ENCODE results near the gene GAP43.

GAP43 gene

DNA sequence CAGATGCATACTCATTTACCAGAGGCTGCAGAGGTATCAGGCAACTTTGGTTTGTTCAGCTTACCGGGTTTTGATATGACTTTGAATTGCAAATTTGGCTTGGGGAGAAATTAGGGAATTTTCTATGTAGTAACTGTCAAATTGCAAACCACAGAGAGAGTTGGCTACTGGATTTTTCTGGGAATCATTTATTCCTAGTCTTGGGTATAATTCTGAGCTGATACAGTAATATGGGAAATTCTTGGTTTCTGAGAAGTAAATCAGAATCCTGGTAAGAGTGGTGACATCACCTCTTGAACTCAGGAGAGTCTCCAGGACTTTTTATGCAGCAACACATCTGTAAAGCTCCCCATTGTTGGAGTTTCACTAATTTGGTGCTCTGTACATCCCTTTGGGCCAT is 39.0 kb downstream of the GAP43 start:
- no peak for DNase-seq (ENCODE audit: low read depth in 2 of 2)

DNA sequence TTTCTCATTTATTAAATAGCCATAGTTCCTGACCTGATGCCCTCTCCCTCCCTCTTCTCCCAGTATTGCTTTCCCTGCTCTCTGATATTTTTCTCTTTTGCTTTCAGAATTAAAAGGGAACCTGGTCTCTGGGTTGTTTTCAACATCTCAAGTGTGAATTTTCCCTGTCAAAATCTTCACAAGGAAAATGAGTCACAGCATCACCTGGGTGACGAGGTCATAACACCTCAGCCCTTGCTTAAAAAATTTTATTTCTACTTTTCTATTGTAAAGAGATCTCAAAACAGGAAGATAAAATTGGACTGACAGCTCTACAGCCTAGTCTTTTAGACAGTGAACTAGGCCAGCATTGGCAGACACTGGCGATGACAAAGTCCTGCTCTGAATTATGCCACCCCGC is 40.1 kb downstream of the GAP43 start:
- no peak for DNase-seq (ENCODE audit: low read depth in 2 of 2)

GRCh38 chr3:115666081-115666480 is 42.8 kb downstream of the GAP43 start:
- no peak for DNase-seq (ENCODE audit: low read depth in 2 of 2)

DNA sequence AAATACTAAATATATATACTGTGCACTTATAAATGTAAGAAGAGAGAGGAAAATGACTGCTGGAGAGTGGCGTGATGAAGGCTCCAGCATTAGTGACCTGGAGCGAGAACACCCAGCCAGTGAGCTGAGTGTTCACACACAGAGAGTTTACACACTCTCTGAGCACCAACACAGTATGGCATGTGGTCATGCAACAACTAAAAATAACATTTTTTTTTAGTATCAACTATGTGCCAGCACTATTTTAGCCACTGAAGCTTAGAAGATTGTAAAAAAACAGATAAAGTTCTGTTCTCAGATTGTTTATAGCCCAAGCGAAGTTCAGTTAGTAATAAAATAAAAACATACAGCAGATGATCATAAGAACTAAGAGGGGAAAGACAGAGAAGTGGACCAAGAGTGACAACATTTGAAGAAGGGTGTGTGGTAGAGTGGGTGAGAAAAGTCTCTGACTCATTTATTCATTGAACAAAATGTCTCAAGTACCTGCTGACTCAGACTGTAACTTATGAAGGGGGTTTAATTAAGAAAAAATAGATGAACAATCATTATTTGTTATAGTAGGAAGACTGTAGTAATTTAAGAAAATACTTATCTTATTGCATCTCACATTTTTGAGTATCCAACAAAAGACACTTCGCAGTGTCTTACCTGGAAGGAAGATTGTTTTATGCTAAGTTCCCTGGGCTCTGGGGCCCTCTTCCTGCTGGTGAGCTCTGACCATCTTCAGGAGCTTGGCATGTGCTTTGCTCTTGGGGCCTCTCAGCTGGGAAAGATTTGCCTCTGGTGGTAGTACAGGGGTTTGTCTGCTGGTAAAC is 43.8 kb downstream of the GAP43 start:
- DNase-seq (ENCODE audit: low read depth in 2 of 2) = no peak

GRCh38 chr3:115667738-115668065 is 44.4 kb downstream of the GAP43 start:
- DNase-seq (ENCODE audit: low read depth in 2 of 2) = no peak

DNA sequence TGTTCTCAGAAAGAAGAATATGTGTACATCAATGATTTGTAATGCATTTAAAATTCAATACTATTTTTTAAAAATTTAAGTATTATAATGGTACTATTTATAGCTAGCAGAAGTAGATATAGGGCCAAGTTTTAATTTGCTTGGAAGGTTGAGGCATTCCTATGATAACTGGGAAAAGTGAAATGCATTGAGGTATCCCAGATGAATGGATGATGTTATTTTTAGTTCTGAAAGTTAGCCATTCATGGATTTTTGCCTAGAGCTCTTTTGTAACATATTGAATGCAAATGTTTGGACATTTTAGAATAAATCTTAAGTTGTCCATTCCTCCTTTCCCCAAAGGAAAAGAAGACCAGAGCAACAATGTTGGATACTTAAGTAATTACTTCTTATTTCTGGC is 47.6 kb downstream of the GAP43 start:
- DNase-seq (ENCODE audit: low read depth in 2 of 2) = no peak

DNA sequence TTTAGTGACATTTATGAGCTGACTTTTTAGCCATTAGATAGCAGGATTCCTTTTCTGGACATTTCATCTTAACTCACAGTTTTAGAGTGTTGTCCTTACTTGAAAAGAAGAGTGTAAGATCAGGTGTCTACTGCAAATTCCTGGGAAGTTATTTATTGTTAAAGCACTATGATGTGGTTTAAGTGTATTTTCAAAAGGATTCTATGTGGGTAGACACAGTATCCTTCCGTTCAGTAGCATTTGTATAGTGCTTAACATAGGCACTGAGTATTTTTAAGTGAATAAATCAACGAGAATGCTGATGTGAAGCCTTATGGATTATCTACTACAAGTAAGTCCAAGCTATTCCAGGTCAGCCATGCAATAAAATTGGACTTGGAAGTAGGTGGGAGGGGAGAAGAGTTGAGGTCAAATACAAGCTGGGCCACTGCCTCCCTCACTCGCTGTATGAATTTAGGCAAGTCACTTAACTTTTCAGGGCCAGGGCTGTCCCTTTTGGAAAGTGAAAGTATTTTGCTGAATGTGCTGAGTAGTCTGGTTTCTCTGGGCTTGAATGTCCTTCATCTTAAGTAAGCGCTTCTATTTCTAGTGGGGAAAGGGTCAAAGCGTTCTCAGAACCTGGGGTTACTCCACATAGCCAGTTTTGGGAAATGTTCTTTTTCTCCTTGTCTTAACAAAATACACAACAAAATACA is 48.6 kb downstream of the GAP43 start:
- no peak for DNase-seq (ENCODE audit: low read depth in 2 of 2)

DNA sequence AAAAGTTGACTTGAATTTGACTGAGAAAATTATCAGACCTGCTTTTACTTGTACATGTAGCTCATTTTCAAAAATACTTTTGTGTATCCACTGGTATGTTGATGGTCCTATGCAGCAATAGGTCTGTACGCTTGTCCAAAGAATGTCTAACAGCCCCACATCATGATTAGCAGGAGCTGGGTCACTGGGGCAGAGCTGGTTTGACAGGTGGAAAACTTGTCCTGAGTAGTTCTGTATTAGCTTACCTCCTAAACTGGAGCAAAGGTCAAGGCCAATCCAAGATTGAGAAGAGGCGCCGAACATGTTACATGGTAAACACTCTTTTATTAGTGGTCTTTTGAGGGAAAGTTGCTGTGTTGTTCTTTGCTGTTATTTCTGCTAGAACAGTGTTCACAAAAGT is 50.6 kb downstream of the GAP43 start:
- DNase-seq (ENCODE audit: low read depth in 2 of 2) = no peak

- no peak for DNase-seq (ENCODE audit: low read depth in 2 of 2)
These were observed 53.0 kb downstream of the GAP43 start for GRCh38 chr3:115676336-115676735.

GRCh38 chr3:115680803-115681345 is 57.6 kb downstream of the GAP43 start:
- DNase-seq (ENCODE audit: low read depth in 2 of 2) = no peak

- DNase-seq (ENCODE audit: low read depth in 2 of 2) = no peak
These were observed 58.4 kb downstream of the GAP43 start for GRCh38 chr3:115681736-115682135.

GRCh38 chr3:115683305-115683704 is 60.0 kb downstream of the GAP43 start:
- no peak for DNase-seq (ENCODE audit: low read depth in 2 of 2)

DNA sequence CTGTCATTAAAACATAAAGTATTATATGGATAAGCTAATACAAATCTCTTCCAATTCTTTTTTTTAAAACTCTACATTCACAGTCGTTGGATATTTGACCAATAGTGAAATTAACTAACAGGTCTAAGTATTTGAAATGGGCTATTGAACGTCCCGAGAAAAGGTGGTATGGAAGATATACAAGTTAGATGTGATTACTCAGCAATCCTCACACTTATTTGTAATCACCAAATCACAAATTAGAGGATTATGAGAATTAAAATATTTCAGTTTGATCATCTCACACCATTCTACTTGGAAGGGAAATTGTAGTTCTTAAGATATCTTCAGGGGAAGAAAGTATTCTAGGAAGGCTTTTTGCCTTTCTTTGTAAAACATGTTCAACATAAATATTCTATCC is 60.5 kb downstream of the GAP43 start:
- no peak for DNase-seq (ENCODE audit: low read depth in 2 of 2)

DNA sequence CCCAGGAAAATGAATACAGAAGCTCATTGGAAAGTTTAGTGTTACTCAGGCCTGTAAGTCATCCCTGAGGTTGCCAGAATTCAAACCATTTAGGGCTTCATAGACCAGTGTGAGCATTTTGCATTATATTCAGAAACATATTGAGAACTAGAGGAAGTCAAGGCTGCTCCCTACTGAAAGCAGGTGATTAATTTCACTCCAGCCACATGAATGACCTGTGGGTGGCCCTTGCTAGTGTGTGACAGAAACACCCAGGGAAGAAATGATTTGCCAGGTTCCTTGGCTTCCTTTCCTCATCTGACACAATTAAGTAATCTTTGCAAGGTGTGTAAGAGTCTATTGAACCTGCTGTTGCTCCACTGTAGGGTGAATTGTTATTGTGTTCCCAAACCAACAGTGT is 61.8 kb downstream of the GAP43 start:
- DNase-seq (ENCODE audit: low read depth in 2 of 2) = no peak

- DNase-seq (ENCODE audit: low read depth in 2 of 2) = no peak
These were observed 64.4 kb downstream of the GAP43 start for GRCh38 chr3:115687721-115688120.

DNA sequence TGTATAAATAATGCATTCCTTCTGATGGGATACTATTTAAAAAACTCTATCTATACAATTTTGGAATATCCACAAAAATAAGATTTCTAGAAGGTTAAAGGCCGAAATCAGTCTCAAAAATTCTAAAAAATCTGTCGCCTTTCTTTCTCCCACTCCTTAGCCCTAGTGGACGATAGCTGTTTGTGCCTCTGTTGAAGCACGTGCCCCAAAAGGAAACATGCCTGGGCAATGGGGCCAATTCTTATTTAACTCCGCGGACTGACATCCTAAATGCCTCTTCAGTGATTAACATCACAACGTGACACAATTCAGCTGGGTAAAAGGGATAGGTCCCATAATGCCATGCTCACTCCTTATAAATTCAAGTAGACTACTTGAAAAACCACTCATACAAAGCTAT is 65.1 kb downstream of the GAP43 start:
- no peak for DNase-seq (ENCODE audit: low read depth in 2 of 2)

DNA sequence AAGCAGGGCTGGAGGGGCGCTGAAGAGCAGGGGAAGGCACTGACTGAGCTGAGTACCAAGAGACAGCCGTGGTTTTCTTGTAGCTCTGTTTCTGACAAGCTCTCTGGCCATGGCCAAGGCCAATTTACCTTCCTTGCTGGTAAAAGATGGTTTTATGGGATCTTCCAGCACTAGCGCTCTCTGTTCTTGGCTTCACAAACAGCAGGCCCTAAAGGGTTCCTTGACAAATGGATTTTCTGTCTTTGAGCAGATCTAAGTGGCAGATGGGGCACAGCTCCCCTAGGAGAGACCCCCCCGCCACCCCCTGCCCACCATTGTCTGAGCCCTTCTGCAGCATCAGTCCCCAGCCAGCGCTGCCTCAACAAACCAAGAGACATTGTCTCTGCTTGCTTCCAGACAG is 66.6 kb downstream of the GAP43 start:
- DNase-seq (ENCODE audit: low read depth in 2 of 2) = no peak

- no peak for DNase-seq (ENCODE audit: low read depth in 2 of 2)
These were observed 68.7 kb downstream of the GAP43 start for GRCh38 chr3:115691964-115692363.

GRCh38 chr3:115692887-115693524 is 69.7 kb downstream of the GAP43 start:
- peak; percentile 15 to 25 for DNase-seq (ENCODE audit: low read depth in 2 of 2)

- no peak for DNase-seq (ENCODE audit: low read depth in 2 of 2)
These were observed 70.6 kb downstream of the GAP43 start for GRCh38 chr3:115693868-115694267.

GRCh38 chr3:115695090-115695489 is 71.8 kb downstream of the GAP43 start:
- DNase-seq (ENCODE audit: low read depth in 2 of 2) = no peak

DNA sequence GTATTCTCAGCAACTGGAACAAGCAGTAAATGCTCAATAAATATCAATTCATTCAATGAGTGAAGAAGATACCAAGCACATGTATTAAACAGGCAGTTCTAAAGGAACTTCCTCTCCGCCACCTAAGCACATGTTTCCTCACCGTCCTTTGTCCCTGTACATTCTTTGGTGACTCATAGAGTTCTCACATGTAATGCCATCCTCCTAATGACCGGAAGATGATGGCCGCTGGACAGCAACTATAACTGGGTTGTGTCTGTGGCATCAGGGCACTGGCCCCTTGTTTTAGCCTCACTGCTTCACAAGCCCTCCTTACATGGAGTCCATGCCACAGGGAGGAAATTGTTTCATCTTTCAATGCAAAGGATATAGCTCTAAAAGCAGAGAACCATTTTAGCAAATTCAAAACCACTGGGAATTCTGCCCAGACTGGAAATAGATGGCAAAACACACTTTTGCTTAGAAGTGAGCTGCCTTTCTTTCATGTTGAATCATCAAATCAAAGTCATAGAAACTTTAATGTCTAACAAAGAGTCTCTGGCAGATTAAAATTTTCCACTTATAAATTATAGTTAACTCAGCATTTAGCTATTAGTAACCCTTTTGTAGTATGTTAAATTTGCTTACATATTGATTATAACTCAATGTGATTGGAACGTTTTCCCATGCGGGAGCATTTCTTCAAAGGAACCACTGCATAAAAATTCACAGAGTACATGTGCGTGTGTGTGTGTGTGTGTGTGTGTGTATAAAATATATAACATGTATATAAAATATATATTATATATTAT is 74.1 kb downstream of the GAP43 start:
- no peak for DNase-seq (ENCODE audit: low read depth in 2 of 2)
